SK-N-MC (cell line): ENCODE results near the gene CAMK4.

Experiments
- DNase-seq: peaks from one replicate; pipeline ENCODE4 v3.0.0-alpha.2; 2011; ENCODE audit warnings: low read depth, low spot score
- H3K27ac ChIP-seq: fragments of 200-600 bp; sonication (generic); 2 replicates; pipeline ENCODE4 v1.5.1; 2016; ENCODE audit warnings: mixed run types
- H3K36me3 ChIP-seq: fragments of 200-600 bp; sonication (generic); 2 replicates; pipeline ENCODE4 v1.6.1; 2017; ENCODE audit warnings: antibody characterized with exemption, low read length, mixed read lengths; ENCODE audit not compliant: insufficient read depth
- H3K4me3 ChIP-seq: fragments of 200-600 bp; sonication (generic); 2 replicates; pipeline ENCODE4 v1.5.1; 2016
- H3K9ac ChIP-seq: fragments of 200-600 bp; sonication (generic); 2 replicates; pipeline ENCODE4 v1.8.0; 2017; ENCODE audit warnings: mixed run types, mixed read lengths; ENCODE audit not compliant: insufficient read length
- H3K9me3 ChIP-seq: fragments of 200-600 bp; sonication (generic); 2 replicates; pipeline ENCODE4 v1.6.1; 2017; ENCODE audit warnings: low read depth, mild to moderate bottlenecking, antibody characterized with exemption, low read length, moderate library complexity, mixed read lengths
- EZH2 ChIP-seq: fragments of 200-600 bp; sonication (generic); IDR thresholded peaks from one replicate; pipeline ENCODE4 v1.6.1; 2017; ENCODE audit warnings: antibody characterized with exemption
- FOXP2 ChIP-seq: optimal IDR thresholded peaks from 2 replicates; pipeline ENCODE3; 2011; ENCODE audit warnings: mild to moderate bottlenecking, moderate library complexity; ENCODE audit not compliant: insufficient read depth; ENCODE audit errors: extremely low read length, control extremely low read depth
- POLR2AphosphoS5 ChIP-seq: IDR thresholded peaks from 2 replicates; pipeline ENCODE4 v1.6.1; 2012; ENCODE audit warnings: mild to moderate bottlenecking, low read depth, low read length, borderline replicate concordance

The CAMK4 gene

DNA sequence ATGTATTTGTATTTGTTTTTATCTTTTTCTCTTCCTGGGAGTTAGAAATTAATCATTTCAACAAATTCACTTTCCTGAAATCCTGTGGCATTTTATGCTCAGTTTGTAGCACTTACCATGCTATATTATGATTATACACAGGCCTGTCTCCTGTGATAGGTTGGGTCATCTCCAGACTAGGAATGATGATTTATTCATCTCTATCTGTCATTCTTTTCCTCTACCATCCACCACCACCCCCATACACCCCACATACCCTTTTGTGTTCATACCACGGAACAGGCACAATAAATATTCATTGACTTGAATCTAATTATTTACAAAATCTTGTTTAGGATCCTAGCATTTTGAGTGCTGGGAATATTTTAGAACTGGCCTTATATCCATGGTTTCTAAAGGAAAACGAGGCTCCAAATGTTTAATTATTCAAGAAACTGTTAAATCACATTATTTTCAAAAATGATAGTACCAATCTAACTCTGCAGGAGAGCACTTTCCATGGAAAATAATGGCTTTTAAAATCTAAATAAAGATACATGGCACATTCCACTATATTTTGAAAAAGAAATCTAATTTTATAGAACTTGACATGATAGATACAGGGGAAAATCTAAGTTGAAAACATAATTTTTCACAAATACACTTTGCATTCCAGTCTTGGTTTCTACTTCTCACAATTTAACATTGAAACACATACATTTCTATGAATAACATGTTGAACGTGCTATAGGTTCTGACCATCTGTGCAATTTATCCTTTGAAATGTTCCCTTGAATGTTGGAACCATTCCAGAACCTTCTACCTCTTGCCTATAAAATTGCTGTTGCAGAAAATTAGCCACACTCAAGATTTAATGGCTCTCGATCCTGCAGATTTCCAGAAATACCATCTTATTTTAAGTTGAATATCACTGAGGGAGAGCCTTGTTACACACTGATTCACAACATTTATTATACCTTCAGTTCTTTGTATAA lies 198.8 kb downstream of the CAMK4 start:
- no peak for DNase-seq
- Histone ChIP-seq H3K9me3 (no peaks in the 10 kb centered on the region), H3K27ac (no peak overlapping the region), H3K36me3 (no peaks in the 10 kb centered on the region), H3K9ac (no peak overlapping the region), H3K4me3 (no peak overlapping the region)
- TF ChIP-seq EZH2 (no peak), POLR2AphosphoS5 (no peak), FOXP2 (no peak)

DNA sequence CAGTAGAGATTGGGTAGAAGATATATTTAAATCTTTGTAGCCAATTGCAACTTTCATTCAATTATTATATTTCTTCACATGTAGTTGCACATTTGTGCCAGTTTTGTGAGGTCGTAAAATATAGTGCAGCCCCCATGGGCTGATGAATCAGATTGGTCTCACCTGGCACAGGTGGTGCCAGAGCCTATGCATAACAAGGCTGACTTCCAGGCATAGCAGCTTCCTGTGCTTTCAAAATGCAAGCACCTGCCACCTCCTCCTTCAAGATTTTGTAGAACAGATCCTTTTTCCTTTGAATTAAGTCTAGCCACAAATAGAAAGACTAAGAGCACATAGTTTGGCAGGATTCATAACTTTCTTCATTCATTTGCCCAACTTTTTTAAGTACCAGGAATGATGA lies 201.0 kb downstream of the CAMK4 start:
- TF ChIP-seq POLR2AphosphoS5 (no peak), EZH2 (no peak), FOXP2 (no peak)

DNA sequence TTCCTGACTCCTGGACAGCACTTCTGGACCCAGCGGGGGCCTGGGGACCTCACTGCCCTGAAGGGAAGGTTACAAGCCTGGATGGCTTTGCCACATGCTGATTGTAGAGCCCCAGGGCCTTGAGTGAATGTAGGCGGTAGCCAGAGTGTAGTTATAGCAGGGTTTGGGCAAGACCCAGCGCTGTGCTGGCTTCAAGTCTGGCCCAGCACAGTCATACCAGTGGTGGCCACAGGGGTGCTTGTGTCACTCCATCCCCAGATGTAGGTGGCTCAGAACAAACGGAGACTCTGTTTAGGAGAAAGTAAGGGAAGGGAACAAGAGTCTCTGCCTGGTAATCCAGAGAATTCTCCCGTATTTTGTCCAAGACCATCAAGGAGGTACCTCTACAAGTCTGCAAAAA lies 203.6 kb downstream of the CAMK4 start:
- no peak for DNase-seq
- TF ChIP-seq FOXP2, result no peak
- TF ChIP-seq POLR2AphosphoS5, result no peak
- TF ChIP-seq EZH2, result no peak
- Histone ChIP-seq H3K9me3 (no peaks in the 10 kb centered on the region), H3K9ac (no peak overlapping the region), H3K27ac (no peak overlapping the region), H3K36me3 (no peaks in the 10 kb centered on the region), H3K4me3 (no peak overlapping the region)

More for the DNA sequence above, 201.0 kb downstream of the CAMK4 start:
- no peak for DNase-seq
- Histone ChIP-seq H3K9me3 (no peaks in the 10 kb centered on the region), H3K27ac (no peak overlapping the region), H3K36me3 (no peaks in the 10 kb centered on the region), H3K9ac (no peak overlapping the region), H3K4me3 (no peak overlapping the region)

DNA sequence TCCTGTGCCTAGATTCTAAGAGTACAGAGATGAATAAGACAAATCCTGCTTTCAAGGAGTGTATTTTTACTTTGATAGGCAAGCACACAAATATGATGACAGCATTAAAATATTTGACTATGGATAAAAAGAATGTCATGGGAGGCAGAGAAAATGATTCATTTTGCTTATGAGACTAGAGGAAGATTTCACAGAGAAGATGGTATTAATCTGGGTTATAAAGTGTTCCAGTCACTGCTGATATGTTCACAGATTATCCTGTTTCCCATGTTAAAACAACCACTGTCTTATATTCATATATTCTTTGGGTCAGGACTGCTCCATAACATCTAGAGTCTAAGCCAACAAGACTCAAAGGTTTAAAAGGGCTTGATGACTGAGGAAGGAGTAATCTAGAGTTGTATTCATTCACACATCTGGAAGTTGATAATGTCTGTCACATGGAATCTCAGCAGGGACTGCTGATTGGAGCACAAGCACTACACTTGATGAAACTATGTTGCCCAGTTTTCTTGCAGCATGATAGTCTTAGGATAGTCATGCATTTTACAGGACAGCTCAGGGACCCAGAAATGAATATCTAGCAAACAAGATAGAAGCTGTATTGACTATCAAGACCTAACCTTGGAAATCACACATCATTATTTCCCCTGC lies 208.8 kb downstream of the CAMK4 start:
- H3K9ac ChIP-seq, result no peak overlapping the region
- no peak for TF ChIP-seq FOXP2
- TF ChIP-seq POLR2AphosphoS5, result no peak
- H3K4me3 ChIP-seq, result no peak overlapping the region
- H3K9me3 ChIP-seq, result no peaks in the 10 kb centered on the region
- DNase-seq, result no peak
- H3K36me3 ChIP-seq, result no peaks in the 10 kb centered on the region
- H3K27ac ChIP-seq, result no peak overlapping the region

DNA sequence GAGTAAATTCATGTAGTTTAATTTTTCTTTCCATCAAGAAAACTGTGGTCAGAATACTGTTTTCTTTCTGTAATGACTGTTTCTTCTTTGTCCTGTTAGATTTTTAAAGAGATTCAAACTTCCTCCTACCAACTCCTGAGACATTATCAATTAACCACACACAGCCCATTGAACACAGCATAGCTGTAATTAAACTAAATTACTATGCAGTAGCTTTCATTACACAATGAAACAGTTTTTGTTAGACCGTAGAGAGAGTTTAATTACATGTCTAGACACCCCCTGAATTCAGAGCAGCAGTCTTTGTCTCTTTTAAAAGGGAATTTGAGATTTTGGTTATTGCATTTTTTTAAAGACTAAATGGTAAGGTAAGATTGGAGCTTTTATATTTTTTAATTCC lies 210.6 kb downstream of the CAMK4 start:
- no peak for TF ChIP-seq POLR2AphosphoS5
- TF ChIP-seq EZH2, result no peak
- no peak for TF ChIP-seq FOXP2
- Histone ChIP-seq H3K36me3 (no peaks in the 10 kb centered on the region), H3K27ac (no peak overlapping the region), H3K9me3 (no peaks in the 10 kb centered on the region), H3K9ac (no peak overlapping the region), H3K4me3 (no peak overlapping the region)
- no peak for DNase-seq

DNA sequence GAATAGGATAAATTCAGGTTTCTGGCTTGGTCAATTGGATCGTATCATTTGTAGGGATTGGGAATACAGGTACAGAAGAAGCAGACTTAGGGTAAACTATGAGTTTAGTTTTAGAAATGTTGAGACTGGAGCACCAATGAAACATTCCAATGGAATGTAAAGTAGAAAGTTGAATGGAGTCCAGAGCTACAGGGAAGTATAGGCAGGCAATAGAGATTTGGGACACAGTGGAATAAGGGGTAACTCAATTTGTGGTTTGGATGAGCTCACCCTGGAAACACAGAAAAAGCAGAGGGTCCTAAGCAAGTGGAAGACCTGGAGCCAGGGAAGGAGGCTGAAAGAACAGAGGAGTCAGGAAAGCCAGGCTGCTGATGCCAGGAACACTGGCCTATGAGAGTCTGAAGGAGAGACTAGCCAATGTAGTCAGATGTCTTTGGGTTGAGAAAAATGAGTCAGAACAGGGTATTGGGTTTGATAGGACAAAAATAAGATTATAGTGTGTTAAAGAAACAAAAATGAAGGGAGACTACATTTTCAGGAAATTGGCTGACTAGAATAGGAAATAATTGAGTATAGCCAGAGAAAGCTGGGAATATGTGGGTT lies 215.4 kb downstream of the CAMK4 start:
- H3K9ac ChIP-seq, result no peak overlapping the region
- H3K4me3 ChIP-seq, result no peak overlapping the region
- TF ChIP-seq POLR2AphosphoS5, result no peak
- TF ChIP-seq FOXP2, result no peak
- TF ChIP-seq EZH2, result no peak
- no peaks in the 10 kb centered on the region for H3K36me3 ChIP-seq
- H3K9me3 ChIP-seq, result no peaks in the 10 kb centered on the region
- no peak for DNase-seq
- H3K27ac ChIP-seq, result no peak overlapping the region

DNA sequence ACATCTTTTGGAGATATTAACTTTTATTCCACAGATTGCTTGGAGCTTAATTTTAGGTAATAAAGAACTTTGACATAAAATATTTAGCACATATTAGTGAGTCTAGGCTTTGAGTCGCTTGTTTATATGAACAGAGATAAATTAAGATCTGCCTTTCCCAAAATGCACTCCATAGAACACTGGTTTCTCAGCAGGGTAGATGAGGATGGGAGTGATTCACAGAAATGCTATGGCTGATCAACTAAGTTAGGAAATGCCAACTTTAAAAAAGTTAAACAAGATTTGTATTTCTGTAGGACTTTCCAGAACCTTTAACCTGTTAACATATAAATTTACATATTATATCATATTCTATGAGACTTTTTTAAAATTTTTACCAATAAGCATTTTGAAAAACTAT lies 222.9 kb downstream of the CAMK4 start:
- DNase-seq, result no peak
- Histone ChIP-seq H3K9me3 (no peaks in the 10 kb centered on the region), H3K36me3 (no peaks in the 10 kb centered on the region), H3K9ac (no peak overlapping the region), H3K4me3 (no peak overlapping the region), H3K27ac (no peak overlapping the region)
- TF ChIP-seq POLR2AphosphoS5, result no peak

DNA sequence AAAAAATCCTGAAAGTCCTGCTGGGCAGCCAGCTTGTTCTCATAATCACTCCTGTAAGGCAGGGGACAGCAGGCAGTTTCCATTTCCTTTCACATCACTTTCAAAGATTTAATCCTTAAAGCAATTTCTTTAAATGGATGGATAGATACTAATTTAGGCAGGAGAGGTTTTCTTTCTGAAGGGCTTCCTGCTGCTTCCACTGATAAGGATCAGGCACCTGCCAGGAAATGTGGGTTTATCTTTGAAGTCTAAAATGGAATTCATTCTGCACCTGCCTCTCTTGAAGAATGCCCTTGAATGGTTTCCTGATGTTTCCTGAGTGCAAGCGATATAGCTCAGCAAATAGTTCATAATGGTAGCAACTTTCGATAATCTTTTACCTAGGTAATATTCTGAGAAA lies 223.6 kb downstream of the CAMK4 start:
- H3K9me3 ChIP-seq, result no peaks in the 10 kb centered on the region
- H3K27ac ChIP-seq, result no peak overlapping the region
- DNase-seq, result no peak
- H3K9ac ChIP-seq, result no peak overlapping the region
- no peaks in the 10 kb centered on the region for H3K36me3 ChIP-seq
- TF ChIP-seq EZH2, result no peak
- no peak for TF ChIP-seq POLR2AphosphoS5
- TF ChIP-seq FOXP2, result no peak
- H3K4me3 ChIP-seq, result no peak overlapping the region
